Measurements from ENCODE around the gene WWTR1. TPM values are rescaled to one million over a fixed set of nuclear protein-coding genes. Genes with fewer than 3 reads are reported as not detected.

The WWTR1 gene
- total and polyA plus RNA-seq, 2 donors (not counting 3 experiments of a cell fraction or from before 2014, with no cell fraction given), result 210 to 341 TPM

DNA sequence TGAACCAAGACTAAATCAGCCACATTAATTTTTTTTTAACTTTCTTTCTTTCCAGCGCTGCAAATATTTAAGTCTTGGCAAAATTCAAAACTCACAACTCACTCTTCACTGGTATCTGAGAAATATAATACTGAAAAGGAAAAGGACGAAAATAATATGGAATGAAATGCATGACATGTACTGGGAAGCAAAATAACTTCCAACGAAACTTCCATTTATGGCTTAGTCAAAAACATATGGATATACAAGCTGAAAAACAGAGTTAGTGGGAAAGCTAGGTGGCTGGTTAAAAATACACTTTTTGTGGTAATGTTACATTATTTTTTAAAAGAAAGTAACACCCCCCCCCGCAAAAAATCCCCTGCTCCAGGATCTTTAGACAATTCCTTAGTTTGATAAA is 97.2 kb downstream of the WWTR1 start:
- no peak overlapping the region for H2AFZ ChIP-seq (ENCODE audit: low read depth, low read length)
- FAIRE-seq (no peak), DNase-seq (ENCODE audit: low read depth, low spot score) (no peak)
- peaks cover 2% of the 10 kb centered on the region for H4K20me1 ChIP-seq (replicated peaks; ENCODE audit: control insufficient read depth, extremely low read depth, insufficient read depth, low read length)
- no peak overlapping the region for H3K4me3 ChIP-seq (replicated peaks in 1 of 3; ENCODE audit: insufficient read depth in 1 of 3, low read depth in 1 of 3, low read length in 3 of 3)
- POLR2A ChIA-PET, result no interaction called here
- no peak overlapping the region for H3K9ac ChIP-seq (replicated peaks; ENCODE audit: extremely low read depth, insufficient read depth, low read length)
- dilution Hi-C loops (cut with MboI; ENCODE audit: extremely low pct_ligation_motif_present, low sequenced_read_pairs) (no loop called here), intact Hi-C loops (cut with micrococcal nuclease) (no loop called here)
- TF ChIP-seq FOS (IDR thresholded peaks at IDR 0.05; ENCODE audit: borderline replicate concordance, insufficient read depth, low read length), result no peak
- TF ChIP-seq, protein P1, sequence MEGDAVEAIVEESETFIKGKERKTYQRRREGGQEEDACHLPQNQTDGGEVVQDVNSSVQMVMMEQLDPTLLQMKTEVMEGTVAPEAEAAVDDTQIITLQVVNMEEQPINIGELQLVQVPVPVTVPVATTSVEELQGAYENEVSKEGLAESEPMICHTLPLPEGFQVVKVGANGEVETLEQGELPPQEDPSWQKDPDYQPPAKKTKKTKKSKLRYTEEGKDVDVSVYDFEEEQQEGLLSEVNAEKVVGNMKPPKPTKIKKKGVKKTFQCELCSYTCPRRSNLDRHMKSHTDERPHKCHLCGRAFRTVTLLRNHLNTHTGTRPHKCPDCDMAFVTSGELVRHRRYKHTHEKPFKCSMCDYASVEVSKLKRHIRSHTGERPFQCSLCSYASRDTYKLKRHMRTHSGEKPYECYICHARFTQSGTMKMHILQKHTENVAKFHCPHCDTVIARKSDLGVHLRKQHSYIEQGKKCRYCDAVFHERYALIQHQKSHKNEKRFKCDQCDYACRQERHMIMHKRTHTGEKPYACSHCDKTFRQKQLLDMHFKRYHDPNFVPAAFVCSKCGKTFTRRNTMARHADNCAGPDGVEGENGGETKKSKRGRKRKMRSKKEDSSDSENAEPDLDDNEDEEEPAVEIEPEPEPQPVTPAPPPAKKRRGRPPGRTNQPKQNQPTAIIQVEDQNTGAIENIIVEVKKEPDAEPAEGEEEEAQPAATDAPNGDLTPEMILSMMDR (IDR thresholded peaks at IDR 0.05; ENCODE audit: extremely low read depth in 1 of 2, insufficient read depth in 1 of 2, low read depth in 1 of 2, low read length in 2 of 2), result no peak
- no peak for TF ChIP-seq EZH2 (IDR thresholded peaks at IDR 0.05; ENCODE audit: borderline replicate concordance, low read depth, low read length, severe bottlenecking)
- TF ChIP-seq GATA2 (IDR thresholded peaks at IDR 0.05; ENCODE audit: insufficient read depth, insufficient read length, low read depth, low read length), result no peak
- no peak for TF ChIP-seq JUN (IDR thresholded peaks at IDR 0.05; ENCODE audit: borderline replicate concordance, insufficient read depth, insufficient read length, low read depth)
- TF ChIP-seq POLR2AphosphoS5 (IDR thresholded peaks at IDR 0.05; ENCODE audit: insufficient read depth, low read depth, low read length), result no peak
- no peak for TF ChIP-seq POLR2A (IDR thresholded peaks at IDR 0.05; ENCODE audit: low read depth, low read length)
- TF ChIP-seq MYC (IDR thresholded peaks at IDR 0.05; ENCODE audit: low read depth, low read length), result no peak
- H3K36me3 ChIP-seq (ENCODE audit: control insufficient read depth in 2 of 2, extremely low read depth in 1 of 2, insufficient read depth in 2 of 2, low read length in 2 of 2), result peaks cover 5 to 8% of the 10 kb centered on the region in 2 experiments
- peaks cover 25% of the 10 kb centered on the region for H3K4me1 ChIP-seq (ENCODE audit: control insufficient read depth, extremely low read depth, insufficient read depth, low read length)
- BruUV-seq (replicated peaks), result no TSS peak
- CTCF ChIA-PET, result interaction anchor here (1.1 to 1.2 kb wide), 4 partner anchors 8 to 98 kb away, joined by 3 to 8 read pairs (median 3); no protein-coding TSS in a partner anchor
- H3K27me3 ChIP-seq (ENCODE audit: control insufficient read depth in 2 of 2, insufficient read depth in 2 of 2, low read length in 2 of 2), result no peaks in the 10 kb centered on the region
- H3K79me2 ChIP-seq (ENCODE audit: control insufficient read depth, insufficient read depth, low read length), result peaks cover 85% of the 10 kb centered on the region
- H3K9me1 ChIP-seq (replicated peaks; ENCODE audit: control insufficient read depth, extremely low read depth, insufficient read depth, low read length), result no peaks in the 10 kb centered on the region
- no peak overlapping the region for H3K4me2 ChIP-seq (ENCODE audit: insufficient read depth, low read length)
- no peaks in the 10 kb centered on the region for H3K9me3 ChIP-seq (replicated peaks; ENCODE audit: control insufficient read depth, insufficient read depth, low read length)
- no peak overlapping the region for H3K27ac ChIP-seq (ENCODE audit: insufficient read depth, low read depth, low read length)
